H7 (cell line): ENCODE data around the gene ZFYVE21. TPM values are rescaled to one million over a fixed set of nuclear protein-coding genes. Genes with fewer than 3 reads are reported as not detected.
A peak's percentile ranks its signal among the peaks of the same experiment; 100 is the strongest.

ENCODE experiments used
- DNase-seq: peaks from one replicate; pipeline ENCODE4 v3.0.0; 2012
- H3K27me3 ChIP-seq: 2 replicates; pipeline ENCODE4 v1.6.0; 2011; ENCODE audit warnings: mild to moderate bottlenecking, low read length; ENCODE audit not compliant: control insufficient read depth, insufficient read depth
- H3K36me3 ChIP-seq: replicated peaks from 2 replicates; pipeline ENCODE4 v1.5.1; 2011; ENCODE audit warnings: low read length; ENCODE audit not compliant: control insufficient read depth, insufficient read depth
- H3K4me3 ChIP-seq: 2 replicates; pipeline ENCODE4 v1.5.1; 2011; ENCODE audit warnings: low read depth, mild to moderate bottlenecking, control low read depth, low read length, moderate library complexity; ENCODE audit not compliant: insufficient read depth
- total RNA-seq: library from RNA; depleted of rRNA; stranded (reverse); fragments of >200 nt; shearing (Covaris generic); gene quantifications from 2 replicates; pipeline ENCODE4 v1.2.3, GENCODE V29; 2014

The ZFYVE21 gene
- total RNA-seq, 1 experiment from 2014 or later: 52.8 TPM

GRCh38 chr14:103719751-103720150 lies 4.1 kb downstream of the ZFYVE21 start:
- H3K4me3 ChIP-seq: no peak overlapping the region
- no peaks in the 10 kb centered on the region for H3K36me3 ChIP-seq
- no peaks in the 10 kb centered on the region; the same call in 1 of the 2 replicates for H3K27me3 ChIP-seq
- no peak for DNase-seq

GRCh38 chr14:103721334-103722120 lies 5.9 kb downstream of the ZFYVE21 start:
- H3K4me3 ChIP-seq: no peak overlapping the region
- H3K36me3 ChIP-seq: no peaks in the 10 kb centered on the region; the same call in 1 of the 2 replicates
- DNase-seq: peak; percentile 70
- no peaks in the 10 kb centered on the region; the same call in 1 of the 2 replicates for H3K27me3 ChIP-seq

- Histone ChIP-seq H3K4me3 (no peak overlapping the region), H3K36me3 (peaks cover 2% of the 10 kb centered on the region; the same call in 1 of the 2 replicates), H3K27me3 (no peaks in the 10 kb centered on the region)
- DNase-seq: no peak
These were observed 8.1 kb downstream of the ZFYVE21 start for GRCh38 chr14:103723748-103724081.

- Histone ChIP-seq H3K4me3 (no peak overlapping the region), H3K27me3 (no peaks in the 10 kb centered on the region), H3K36me3 (peaks cover 2% of the 10 kb centered on the region)
- peak; percentile 69 for DNase-seq
These were observed 8.5 kb downstream of the ZFYVE21 start for GRCh38 chr14:103724116-103724515.

- H3K27me3 ChIP-seq: no peaks in the 10 kb centered on the region
- H3K36me3 ChIP-seq: peaks cover 9% of the 10 kb centered on the region
- peak; percentile 59 for DNase-seq
- no peak overlapping the region for H3K4me3 ChIP-seq
These were observed 9.5 kb downstream of the ZFYVE21 start for GRCh38 chr14:103725001-103725682.

- DNase-seq: no peak
- Histone ChIP-seq H3K4me3 (no peak overlapping the region), H3K27me3 (no peaks in the 10 kb centered on the region), H3K36me3 (peaks cover 10% of the 10 kb centered on the region)
These were observed 10.3 kb downstream of the ZFYVE21 start for GRCh38 chr14:103725739-103726395.

GRCh38 chr14:103726474-103726873 lies 10.9 kb downstream of the ZFYVE21 start:
- peaks cover 10% of the 10 kb centered on the region for H3K36me3 ChIP-seq
- peak; percentile 71 for DNase-seq
- H3K4me3 ChIP-seq: no peak overlapping the region
- H3K27me3 ChIP-seq: no peaks in the 10 kb centered on the region

GRCh38 chr14:103727313-103727980 lies 11.8 kb downstream of the ZFYVE21 start:
- no peaks in the 10 kb centered on the region for H3K27me3 ChIP-seq
- H3K36me3 ChIP-seq: peaks cover 10% of the 10 kb centered on the region
- peak; percentile 66 for DNase-seq
- no peak overlapping the region for H3K4me3 ChIP-seq

GRCh38 chr14:103728141-103728540 lies 12.5 kb downstream of the ZFYVE21 start:
- DNase-seq: no peak
- peaks cover 13% of the 10 kb centered on the region for H3K36me3 ChIP-seq
- H3K27me3 ChIP-seq: no peaks in the 10 kb centered on the region
- H3K4me3 ChIP-seq: no peak overlapping the region

- Histone ChIP-seq H3K27me3 (no peaks in the 10 kb centered on the region), H3K36me3 (peaks cover 15% of the 10 kb centered on the region), H3K4me3 (no peak overlapping the region)
- DNase-seq: no peak
These were observed 13.1 kb downstream of the ZFYVE21 start for GRCh38 chr14:103728721-103729120.

GRCh38 chr14:103729496-103730448 lies 14.2 kb downstream of the ZFYVE21 start:
- no peaks in the 10 kb centered on the region for H3K27me3 ChIP-seq
- H3K36me3 ChIP-seq: peaks cover 15% of the 10 kb centered on the region
- no peak overlapping the region for H3K4me3 ChIP-seq
- DNase-seq: no peak

- peak; percentile 80 for DNase-seq
- Histone ChIP-seq H3K27me3 (no peaks in the 10 kb centered on the region), H3K4me3 (no peak overlapping the region), H3K36me3 (peaks cover 15% of the 10 kb centered on the region)
These were observed 15.0 kb downstream of the ZFYVE21 start for GRCh38 chr14:103730490-103731035.

- H3K36me3 ChIP-seq: peaks cover 15% of the 10 kb centered on the region
These were observed 15.9 kb downstream of the ZFYVE21 start for GRCh38 chr14:103731481-103731880.

More at GRCh38 chr14:103731481-103731880, 15.9 kb downstream of the ZFYVE21 start:
- DNase-seq: no peak
- no peaks in the 10 kb centered on the region for H3K27me3 ChIP-seq
- H3K4me3 ChIP-seq: no peak overlapping the region
